HG03139 (cell line): Measurements from ENCODE around the gene KDM8.

Experiments
- ATAC-seq: cut with Tn5 transposase; IDR thresholded peaks from one replicate; pipeline ENCODE4 v1.9.1; 2021; ENCODE audit not compliant: unreplicated experiment

Gene KDM8

DNA sequence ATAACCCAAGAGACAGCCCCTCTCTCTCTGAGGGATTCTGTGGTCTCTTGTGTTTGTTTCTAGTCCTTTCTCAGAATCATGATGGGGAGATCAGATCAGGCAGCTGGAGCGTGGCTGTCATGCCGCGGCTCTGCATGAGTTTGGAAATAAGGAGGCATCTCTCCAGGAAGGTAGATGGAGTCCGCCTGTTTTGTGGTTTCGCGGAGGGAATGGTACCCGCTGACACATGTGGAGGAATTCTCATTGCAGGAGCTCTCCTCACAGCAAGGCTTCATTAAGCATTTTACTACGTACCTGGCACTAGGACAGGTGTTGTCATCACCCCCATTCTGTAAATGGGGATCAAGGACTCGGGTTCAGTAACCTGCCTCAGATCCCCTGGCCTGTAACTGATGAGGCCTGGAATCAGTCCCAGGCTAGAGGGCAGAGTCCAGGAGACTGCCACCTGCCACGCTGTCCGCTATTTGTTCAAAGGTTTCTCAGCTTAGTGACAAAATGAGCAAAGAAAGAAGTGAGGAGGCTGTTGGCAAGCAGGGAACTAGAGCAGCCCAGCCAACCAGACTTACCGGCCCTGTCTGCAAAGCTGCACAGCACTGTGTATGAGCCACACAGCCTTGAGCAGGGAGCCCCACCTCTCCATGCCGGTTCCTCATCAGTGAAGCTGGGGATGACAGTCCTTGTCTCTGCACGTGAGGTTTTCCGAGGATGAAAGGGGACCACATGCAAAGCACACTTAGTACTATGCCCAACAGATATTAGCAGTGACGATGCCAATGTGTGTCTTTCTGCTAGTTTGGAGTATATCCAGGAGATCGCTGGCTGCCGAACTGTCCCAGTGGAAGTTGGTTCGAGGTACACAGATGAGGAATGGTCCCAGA lies 11.0 kb downstream of the KDM8 start:
- no peak for ATAC-seq

DNA sequence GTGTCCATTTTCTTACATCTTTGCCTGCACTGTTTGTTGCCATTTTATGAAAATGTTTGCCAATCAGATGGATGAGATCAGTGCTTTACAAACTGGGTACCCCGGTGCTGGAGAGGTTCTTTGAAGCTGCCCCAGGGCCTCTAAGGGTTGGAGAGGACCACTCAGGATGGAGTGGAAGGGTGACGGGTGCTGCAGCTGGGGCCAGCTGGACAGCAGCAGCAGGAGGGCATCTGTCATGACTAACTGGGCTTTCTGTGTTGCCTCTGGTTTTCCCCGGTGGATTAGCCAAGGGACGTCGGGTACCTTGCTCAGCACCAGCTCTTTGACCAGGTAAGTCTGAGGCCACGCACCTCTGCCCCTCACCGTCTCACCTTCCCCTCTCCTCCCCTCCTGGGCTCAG lies 12.3 kb downstream of the KDM8 start:
- no peak for ATAC-seq

DNA sequence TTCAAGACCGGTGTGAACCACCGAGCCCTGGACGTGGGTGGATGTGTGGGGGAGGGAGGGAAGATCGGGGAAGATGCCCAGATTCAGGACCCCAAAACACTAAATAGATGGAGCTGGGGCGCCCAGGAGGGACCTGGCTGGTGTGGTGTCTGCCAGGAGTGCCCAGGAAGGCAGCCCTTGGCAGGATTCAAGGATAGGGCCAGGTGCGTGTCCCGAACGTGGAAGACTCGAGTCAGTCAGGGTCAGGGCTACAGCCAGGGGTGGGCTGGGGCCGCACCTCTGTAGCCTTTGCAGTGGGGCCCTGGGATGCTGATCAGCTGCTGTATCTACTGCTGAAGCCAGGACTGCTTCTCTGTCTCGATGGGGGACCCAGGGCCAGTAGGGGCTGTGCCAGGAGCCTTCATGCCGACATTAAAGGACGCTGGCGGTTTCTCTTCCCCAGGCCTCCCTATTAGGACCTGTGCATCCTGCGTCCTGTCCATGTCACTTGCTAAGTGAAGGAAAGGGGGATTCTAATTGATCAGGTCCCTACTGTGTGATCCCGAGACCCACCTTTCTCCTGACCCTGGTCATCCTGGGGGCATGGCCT lies 13.1 kb downstream of the KDM8 start:
- ATAC-seq = no peak

DNA sequence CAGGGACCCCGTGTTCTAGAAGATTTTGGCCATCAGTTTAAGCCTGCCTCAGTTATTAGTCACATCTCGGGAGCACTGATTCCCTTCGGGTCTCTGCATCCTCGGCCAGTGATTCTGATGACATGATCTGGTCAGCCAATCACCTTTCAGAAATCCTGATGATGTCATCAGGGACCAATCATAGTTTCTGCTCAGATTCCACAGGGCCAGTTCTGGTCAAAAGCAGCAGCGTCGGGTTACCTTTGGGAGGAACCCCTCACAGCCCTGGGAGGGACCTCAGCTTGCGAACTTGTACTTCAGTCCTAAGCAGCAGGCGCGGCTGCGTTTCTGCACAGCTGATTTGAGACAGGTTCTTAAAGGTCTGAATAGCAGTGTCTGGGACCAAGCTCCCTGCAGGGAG lies 13.9 kb downstream of the KDM8 start:
- no peak for ATAC-seq

DNA sequence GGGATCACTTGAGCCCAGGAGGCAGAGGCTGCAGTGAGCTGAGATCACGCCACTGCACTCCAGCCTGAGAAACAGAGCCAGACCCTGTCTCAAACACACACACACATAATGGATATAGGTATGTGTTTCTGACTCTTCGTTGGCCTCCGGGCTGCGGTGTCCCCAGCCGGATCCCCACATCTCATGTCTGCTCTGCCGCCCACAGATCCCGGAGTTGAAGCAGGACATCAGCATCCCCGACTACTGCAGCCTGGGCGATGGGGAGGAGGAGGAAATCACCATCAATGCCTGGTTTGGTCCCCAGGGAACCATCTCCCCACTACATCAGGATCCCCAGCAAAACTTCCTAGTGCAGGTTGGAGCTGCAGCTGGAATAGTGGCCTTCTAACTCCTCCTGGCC lies 15.4 kb downstream of the KDM8 start:
- ATAC-seq = no peak

DNA sequence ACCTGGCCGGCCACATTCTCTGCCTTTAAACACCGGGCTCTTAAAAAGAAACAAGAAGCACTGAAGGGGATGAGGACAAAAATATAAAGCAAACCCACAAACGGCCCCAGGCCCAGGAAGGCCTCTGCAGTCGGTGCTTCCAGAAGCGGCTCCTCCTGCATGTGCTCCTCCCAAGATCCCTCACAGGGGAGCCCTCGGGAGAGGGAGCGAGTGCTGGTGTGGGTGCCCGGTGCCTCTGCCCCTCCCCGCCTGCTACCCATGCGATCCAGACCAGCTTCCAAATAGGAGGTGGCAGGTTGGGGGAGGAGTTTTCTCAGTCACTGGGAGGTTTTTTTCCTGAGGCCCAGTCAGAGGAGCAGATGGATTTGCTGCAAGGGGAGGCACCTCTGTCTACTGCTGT lies 15.8 kb downstream of the KDM8 start:
- ATAC-seq = no peak

DNA sequence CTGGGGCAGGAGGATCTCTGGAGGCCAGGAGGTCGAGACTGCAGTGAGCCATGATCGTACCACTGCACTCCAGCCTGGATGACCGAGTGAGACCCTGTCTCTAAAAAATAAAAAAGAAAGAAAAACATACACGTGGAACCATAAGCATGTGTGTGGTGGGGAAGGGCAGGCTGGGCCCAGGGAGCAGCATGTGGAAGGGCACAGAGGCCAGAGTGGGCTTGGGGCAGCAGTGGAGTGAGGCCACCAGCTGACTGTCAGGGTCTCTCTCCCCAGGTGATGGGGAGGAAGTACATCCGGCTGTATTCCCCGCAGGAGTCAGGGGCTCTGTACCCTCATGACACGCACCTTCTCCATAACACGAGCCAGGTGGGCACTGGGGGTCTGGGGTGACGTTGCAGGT lies 16.8 kb downstream of the KDM8 start:
- ATAC-seq = no peak

DNA sequence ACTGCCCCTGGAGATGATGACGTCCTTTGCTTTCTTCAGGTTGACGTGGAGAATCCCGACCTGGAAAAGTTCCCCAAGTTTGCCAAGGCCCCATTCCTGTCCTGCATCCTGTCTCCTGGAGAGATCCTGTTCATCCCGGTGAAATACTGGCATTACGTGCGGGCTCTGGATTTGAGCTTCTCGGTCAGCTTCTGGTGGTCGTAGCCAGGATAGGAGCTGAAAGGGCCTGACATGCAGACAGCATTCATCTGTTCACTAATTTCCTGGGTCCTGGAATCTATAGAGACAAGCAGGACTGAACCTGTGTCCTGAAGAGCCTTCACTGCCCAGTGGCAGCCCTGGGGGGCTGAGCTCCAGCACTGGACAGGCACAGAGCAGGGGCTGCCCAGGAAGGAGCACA lies 17.2 kb downstream of the KDM8 start:
- no peak for ATAC-seq

DNA sequence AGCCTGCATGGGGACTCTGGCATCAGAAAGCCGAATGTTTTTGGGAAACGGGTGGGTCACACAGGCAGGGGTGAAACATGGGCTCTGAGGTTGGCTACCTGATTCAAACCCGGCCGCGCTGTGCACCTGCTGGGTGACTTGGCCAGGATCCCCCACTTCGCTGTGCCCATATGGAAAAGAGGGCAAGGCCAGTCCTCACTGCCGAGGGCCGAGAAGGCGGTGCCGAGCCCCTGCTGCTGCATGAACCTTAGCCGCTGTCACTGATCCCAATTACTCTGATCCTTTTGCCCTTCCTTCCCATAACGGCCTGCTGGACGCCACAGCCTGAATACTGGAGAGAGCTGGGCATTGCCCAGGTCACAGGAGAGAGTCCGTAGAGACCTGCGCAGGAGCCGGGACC lies 17.7 kb downstream of the KDM8 start:
- ATAC-seq = no peak

DNA sequence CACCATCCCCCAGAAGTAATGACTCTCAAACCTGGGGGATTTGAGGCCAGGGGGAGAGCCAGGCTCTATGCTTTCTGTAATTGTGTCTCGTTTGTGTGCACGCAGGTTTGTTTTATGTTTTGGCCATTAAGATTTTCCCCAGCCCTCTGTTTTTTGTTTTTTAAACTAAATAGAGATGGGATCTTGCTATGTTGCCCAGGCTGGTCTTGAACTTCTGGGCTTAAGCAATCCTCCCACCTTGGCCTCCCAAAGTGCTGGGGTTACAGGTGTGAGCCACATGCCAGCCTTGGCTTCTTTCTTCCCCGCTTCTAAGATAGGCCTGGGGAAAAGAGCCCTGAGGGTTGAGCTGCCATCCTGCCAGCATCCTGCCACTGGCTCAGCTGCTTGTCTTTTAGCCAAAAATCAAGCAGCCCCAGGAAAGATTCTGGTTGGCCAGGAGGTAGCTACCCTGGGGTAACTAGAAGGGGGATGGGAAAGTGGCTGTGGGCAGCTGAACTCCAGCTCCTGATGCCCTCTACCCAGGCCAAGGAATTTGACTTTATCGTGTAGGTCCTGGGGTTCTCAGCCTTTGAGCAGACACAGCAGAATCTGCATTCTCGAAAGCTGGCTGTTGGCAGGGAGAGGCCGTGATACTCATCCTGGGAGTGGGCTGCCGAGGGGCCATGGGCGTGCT lies 18.4 kb downstream of the KDM8 start:
- no peak for ATAC-seq

DNA sequence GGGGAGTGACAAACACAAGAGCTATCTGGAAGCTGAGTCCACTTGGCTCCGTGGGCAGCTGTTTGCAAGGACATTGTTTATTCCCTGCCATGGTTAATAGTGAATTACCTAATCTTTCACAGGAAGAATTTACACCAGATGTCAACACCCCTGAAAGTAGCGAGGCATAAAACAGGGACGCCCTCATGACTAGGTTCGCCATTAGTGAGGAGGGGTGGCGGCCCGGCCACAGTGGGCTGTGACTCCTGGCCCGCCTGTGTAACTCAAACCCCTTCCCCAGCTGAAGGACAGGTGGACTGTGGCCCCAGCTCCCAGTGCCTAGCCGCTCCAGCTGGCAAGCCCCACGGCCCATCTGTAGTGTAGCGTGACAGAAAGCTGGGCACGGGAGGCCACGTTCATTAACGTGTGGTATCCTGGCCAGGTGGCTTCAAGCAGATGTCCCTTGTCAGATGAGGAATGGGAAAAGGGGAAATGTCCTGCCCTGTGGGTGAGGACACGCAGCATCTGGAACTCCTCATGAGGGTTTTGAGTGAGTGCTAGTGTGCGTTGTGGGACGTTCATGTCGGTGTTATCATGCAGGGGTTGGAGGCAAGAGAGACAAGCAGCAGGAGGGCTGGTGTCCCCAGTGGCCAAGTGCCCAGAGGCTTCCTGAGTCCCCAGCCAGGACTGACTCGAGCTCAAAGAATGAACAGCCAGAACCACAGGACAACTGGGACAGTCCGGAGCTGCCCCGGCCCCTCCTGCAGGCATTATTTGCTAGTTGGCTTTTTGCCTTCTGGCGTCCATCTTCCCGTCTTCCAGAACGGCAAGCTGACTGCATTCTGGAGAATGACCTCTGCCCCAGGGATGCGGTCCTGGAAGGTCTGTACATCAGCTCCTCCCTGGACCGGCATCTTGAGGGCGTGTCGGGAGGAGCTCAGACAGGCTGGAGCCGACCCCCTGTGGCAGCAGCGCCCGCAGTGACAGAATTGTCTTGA lies 19.2 kb downstream of the KDM8 start:
- no peak for ATAC-seq

DNA sequence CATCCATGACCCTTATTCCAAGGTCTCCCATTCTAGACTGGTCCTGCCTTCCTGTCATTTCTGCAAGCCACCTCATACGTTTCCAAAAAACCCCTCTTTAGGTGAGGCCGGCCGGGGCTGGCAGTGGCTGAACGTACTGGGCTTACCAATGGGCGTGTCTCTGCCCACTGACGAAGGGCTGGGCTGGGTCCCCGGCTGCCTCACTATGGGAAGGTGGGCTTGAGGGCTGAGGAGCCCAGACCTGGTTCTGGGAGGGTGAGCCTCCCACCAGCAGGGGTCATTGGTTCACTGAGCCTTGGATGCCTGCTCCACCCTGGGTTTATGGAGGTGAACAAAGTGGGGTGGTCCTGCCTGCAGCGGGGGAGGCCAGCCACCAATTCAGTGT lies 19.9 kb downstream of the KDM8 start:
- ATAC-seq = no peak

DNA sequence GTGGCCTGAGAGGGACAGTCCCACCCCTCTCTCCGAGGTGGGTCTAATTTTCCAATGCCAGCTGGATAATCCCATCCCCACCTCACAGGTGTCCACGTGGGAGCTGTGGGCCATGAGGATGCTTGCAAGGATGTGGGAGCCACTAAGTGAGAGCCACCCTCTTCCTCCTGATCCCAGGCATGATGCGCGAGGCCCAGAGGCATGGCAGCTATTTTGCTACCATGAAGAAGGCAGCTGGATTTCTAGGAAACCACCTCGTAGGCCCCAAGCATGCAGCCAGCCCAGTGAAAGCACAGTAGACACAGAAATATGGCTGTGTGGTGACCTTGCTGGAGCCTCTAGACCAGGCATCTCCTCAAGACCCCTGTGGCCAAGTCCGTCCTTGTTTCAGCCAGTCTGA lies 20.4 kb downstream of the KDM8 start:
- no peak for ATAC-seq

DNA sequence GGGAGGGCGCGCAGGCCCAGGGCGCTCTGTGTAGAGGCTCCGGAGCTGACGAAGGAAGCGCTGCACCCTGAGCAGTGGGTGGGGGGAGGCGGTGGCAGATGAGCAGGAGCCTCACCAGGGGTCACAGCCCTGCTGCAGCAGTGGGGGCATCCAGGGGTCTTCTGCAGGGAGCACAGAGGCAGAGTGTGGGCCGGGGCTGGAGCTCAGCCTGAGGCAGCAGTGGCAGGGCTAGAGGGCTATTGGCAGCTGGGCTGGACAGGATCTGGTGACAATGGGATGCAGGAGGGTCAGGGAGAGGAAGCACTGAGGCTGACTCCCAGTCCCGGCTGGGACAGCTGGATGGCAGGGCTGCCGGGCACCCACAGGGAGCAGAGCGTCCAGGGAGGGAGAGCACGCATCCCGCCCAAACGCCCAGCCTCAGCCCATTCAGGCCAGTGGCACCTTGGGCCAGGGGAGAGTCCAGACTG lies 21.0 kb downstream of the KDM8 start:
- no peak for ATAC-seq

DNA sequence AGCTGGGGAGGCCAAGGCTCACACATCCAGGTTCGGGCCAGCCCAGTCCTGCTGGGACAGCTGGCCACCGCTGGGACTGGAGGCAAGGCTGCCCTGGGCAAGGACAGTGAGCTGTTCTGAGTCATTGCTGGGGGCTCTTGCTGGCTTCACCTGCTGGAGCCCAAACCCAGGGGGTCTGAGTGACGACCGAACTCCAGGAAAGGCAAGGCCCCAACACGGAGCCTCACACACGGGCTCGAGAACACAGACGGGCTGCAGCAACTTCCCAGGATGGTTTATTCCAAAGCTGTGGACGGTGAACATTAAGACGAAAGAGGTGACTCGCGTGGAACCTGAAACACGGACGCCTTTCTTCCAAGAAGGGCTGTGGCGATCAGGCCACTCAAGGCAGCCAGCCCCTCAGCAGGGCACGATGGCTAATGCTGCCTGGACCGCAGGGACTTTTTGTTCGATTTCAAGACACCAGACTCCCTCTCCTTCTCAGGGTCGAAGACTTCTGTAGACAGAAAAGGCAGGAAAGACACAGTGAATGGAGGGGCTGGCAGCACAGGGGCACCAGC lies 21.5 kb downstream of the KDM8 start:
- no peak for ATAC-seq

DNA sequence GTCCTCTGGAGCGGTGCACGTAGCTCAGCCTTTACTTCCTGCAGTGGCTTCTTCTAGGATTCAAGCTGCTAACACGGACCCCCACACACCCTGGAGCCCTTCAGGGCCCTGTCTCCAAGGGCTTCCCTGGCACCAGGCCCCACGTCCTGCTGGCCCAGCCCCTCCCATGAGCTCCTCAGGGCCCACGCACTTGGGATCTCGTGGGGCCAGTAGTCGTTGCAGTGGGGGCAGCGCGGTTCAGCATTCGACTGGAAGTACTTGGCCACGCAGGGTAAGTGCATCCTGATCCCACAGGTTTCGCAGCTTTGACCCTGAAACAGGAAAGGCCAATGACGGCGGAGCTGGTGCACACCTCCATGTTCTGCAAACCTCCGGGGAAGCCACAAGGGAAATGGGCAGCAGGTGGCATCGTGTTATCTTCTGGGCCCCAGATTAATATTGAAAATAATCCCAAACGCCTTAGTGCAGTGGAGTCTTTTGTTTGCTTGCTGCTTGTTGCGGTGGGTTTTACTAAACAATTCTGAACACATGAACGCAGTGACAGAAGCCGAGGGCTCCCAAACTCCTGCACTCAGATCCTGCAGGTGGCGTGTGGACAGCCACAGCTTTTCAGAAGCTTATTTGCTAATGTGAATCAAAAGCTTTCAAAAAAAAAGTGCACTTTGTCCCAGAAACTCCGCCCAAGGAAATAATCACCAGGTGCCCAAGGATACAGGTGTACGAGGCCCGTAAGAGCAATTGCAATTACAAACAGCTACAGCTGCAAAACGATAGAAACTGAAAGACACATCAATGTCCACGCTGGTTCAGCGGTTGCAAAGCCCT lies 22.4 kb downstream of the KDM8 start:
- ATAC-seq = no peak

DNA sequence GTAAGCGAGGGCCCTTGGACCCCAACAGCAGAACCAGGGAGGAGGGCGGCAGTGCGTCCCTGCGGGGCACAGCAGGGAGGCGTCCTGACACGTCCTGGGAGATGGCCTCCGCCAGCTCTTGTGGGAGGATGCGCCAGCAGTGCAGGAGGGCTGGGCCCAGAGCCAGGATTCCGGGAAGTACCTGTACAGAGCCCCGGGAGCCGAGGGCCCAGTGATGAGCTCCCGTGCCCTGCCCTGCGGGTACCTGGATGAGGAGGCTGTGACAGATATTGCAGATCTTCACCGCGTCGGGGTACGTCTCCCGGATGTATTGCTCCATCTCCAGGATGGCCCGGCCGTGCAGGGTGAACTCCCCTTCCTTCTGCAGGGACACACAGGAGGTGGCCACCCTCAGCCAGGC lies 23.1 kb downstream of the KDM8 start:
- no peak for ATAC-seq

DNA sequence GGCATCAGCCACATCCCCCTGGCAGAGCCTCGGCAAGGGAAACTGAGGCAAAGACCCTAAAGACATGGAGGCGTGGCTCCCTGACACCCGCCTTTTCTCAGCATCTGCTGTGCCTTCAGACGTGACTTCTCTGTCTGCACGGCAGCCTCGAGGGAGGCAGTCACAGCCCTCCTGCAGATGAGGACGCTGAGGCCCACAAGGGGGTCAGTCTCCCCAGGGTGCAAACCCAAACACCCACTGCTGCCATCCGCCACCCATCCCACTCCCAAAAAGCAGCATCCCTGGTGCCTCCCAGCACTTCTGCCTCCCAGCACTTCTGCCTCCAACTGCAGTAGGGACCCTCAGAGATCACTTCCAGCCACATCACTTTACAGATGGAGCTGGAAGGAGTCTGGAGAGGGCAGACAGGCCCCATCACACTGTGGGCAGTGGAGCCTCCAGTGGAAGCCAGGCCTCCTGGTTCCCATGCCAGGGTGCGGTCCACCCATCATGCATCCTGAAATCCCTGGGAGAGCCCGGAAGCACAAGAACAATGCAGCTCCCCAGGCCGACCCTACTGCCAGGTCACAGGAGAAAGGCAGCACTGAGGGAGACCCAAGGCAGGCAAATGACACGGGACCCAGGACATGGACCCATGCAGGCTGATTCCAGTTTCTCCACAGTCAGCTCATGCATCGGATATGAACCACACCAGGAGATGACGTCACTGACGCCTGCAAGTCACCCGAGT lies 23.8 kb downstream of the KDM8 start:
- no peak for ATAC-seq

DNA sequence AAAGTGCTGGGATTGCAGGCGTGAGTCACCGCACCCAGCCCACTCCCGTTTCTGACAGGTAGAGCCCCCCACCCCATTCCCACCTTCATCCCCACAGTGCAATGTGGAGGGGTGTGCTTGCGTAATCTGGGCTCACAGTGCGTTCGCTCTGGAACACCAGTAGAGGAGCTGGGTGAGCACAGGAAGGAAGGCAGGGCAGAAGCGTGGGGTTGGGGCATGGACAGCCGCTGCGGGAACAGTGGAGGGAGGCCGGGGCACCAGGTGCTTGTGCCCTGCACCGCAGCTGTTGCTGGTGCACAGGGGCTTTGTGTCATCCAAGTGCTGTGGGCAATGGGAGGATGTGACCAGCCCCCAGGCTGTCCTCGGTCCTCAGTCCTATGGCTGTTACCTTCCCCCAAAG lies 24.7 kb downstream of the KDM8 start:
- no peak for ATAC-seq
